GM18951 (cell line): ENCODE results near the gene ESR2.

ENCODE experiments used
- POLR2A ChIP-seq: IDR thresholded peaks from 4 replicates; pipeline ENCODE4 v1.6.1; 2011; ENCODE audit warnings: mild to moderate bottlenecking; ENCODE audit not compliant: insufficient read length, insufficient read depth; ENCODE audit errors: extremely low read depth
- in situ Hi-C: fragments of 300-500 bp; cut with MboI; formaldehyde crosslinking; loops from one replicate; pipeline ENCODE4 v1.12.0; 2022; ENCODE audit warnings: low sequenced_read_pairs, mixed read lengths, inconsistent platforms; ENCODE audit not compliant: unreplicated experiment

ESR2 gene

GRCh38 chr14:64210216-64210615 is 84.0 kb downstream of the ESR2 start:
- TF ChIP-seq POLR2A, result no peak
- in situ Hi-C loops, result no loop called here

- in situ Hi-C loops, result no loop called here
- no peak for TF ChIP-seq POLR2A
Observed at GRCh38 chr14:64209444-64210131, 84.6 kb downstream of the ESR2 start.

DNA sequence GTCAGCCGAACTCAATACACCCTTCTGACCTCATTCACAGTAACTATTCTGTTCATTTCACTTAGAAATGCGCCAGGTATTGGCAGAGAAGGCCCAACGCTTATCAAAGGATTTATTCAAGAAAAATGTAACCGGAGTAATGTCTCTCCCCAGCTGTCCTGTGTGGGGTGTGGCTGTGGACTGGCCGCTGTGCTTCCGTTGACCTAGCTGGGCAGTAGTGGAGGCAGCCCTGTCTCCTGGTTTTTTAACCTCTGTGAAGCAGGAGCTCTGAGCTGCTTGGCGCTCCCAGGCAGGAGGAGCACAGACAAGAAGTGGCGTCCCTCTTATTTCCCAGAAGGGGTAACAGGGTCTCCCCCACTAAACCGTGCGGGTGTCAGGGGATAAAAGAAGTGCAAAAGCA is 85.2 kb downstream of the ESR2 start:
- TF ChIP-seq POLR2A, result no peak
- in situ Hi-C loops, result no loop called here

DNA sequence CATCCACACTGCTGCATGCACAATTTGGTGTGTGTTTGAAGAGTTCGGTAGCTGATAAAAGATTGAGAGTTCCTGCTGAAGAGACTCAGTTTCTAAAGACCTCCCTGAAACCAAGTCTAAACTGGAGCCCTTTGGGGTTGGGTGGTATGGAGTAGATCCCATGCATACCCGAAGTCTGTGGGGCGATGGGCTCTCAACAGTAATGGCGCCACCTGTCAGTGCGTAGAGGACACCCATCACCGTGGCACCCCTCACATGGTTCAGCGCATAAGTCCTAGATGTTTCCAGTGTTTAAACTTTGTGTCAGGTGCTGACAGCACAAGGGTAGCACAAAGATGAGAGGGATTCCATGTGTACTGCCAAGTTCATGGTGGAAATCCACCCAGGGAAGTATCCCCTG is 85.9 kb downstream of the ESR2 start:
- in situ Hi-C loops, result no loop called here
- TF ChIP-seq POLR2A, result no peak

DNA sequence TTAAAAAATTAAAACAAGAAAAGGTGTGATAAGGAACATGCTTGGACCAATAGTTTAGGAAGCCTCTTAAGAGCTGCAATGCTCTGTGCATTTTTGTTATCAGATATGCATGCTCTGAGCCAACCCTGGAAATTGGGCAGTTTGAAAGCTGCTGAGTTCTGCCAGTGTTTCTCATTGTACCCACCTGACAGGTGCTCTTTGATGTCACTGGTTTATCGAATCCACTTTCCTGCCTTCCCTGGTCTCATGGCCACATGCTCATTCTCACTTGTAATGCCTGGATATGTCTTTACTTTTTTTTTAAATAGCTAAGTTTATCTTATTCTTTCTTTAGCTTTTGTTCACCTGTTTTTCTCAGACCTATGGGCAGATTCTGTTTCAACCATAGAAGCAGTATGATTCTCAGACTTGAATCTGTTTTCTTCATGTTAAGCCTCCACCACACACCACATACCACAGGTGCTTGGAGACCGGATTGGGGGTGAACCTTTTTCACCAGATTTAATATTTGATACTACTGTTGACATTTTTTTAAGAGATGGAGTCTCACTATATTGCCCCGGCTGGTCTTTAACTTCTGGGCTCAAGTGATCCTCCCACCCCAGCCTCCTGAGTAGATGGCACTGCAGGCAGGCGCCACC is 90.7 kb downstream of the ESR2 start:
- in situ Hi-C loops, result no loop called here
- TF ChIP-seq POLR2A, result no peak

DNA sequence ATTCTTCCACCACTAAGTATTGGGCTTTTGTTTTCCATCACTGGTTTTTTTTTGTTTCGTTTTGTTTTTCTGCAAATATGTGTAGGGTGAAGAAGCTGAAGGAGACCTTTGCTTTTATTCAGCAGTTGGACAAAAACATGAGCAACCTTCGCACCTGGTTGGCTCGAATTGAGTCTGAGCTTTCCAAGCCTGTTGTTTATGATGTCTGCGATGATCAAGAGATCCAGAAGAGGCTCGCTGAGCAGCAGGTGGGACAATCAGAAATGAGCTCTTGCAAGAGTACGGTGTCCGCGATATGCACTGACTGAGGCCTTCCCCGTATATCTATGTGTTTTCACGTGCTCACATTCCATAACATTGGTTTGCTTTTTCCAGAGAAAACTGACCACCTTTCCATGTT is 91.5 kb downstream of the ESR2 start:
- TF ChIP-seq POLR2A, result no peak
- in situ Hi-C loops, result no loop called here

DNA sequence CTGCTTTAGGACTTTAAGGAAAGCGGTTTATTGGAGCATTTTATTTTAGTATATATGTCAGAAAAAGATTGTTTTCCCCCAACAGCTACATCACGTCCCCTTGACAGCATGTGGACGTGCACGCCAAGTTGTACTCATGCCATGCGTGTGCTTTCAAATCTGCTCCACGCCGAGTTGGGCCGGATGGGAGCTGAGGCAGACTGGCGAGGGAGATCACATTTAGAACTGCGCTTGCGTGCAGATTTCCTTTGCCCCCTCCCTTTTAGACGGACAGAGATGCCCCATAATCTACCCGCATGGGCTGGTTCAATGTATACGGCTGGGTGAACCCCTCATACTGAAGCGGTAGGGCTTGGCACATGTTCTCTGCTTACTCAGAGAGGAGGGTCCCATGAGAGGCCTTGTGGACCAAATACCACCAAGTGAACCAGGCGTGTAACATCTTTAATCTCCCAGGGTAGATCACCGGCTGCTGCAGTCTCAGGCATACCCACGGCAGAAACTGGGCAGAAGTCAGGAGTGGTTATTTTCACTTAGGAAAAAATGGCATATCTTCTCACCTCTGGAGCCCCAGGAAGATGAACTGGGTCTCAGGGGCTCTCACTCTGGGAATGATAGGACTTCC is 92.1 kb downstream of the ESR2 start:
- in situ Hi-C loops, result no loop called here
- no peak for TF ChIP-seq POLR2A

GRCh38 chr14:64201296-64201695 is 92.9 kb downstream of the ESR2 start:
- in situ Hi-C loops, result no loop called here
- TF ChIP-seq POLR2A, result no peak

DNA sequence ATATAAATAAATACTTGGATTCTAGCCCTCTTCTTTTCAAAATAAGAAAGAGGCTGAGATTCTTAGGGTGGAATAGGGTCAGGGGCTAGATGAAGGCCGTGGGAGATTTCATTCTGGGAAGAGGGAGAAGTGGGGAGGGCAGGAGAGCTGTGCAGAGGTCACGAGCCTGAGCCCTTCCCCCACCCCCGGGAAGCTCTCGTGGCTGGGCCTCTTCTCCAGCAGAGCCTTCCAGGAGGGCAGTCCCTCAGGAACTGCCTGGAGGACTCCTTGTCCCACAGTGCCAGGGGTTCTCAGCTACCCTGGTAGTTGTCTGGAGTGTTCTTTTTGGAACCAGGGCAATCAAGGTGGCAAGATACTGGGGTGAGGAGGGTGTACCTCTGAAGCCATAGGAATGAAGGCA is 94.0 kb downstream of the ESR2 start:
- in situ Hi-C loops, result no loop called here
- no peak for TF ChIP-seq POLR2A

- TF ChIP-seq POLR2A, result no peak
- in situ Hi-C loops, result no loop called here
Observed at GRCh38 chr14:64198486-64198885, 95.7 kb downstream of the ESR2 start.

GRCh38 chr14:64197996-64198395 is 96.2 kb downstream of the ESR2 start:
- TF ChIP-seq POLR2A, result no peak
- in situ Hi-C loops, result no loop called here

- TF ChIP-seq POLR2A, result no peak
Observed at GRCh38 chr14:64196814-64197411, 97.3 kb downstream of the ESR2 start.

GRCh38 chr14:64196056-64196455 is 98.1 kb downstream of the ESR2 start:
- in situ Hi-C loops, result no loop called here

More at GRCh38 chr14:64196814-64197411, 97.3 kb downstream of the ESR2 start:
- in situ Hi-C loops, result no loop called here

More at GRCh38 chr14:64196056-64196455, 98.1 kb downstream of the ESR2 start:
- TF ChIP-seq POLR2A, result no peak
